Measurements from ENCODE around the gene EHBP1.

The EHBP1 gene

DNA sequence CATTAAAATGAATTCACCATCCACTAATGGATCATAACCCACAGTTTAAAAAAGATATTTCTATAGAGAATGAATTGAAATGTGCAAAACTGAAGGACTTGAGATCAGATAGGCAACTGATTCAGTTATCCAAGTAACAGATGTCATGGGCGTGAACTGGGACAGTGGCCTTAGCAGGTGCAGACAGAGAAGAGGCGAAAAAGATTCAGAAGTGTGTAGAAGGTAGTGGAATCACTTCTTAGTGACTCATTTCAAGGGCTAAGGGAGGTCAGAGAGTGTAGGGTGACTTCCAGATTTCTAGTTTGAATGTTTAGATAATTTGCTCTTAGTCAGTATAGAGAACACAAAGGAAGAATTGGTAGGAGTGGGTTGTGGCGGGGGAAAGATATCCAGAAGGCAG, 79.7 kb downstream of the EHBP1 start:
- DNase-seq (ENCODE audit: low read depth): no peak

DNA sequence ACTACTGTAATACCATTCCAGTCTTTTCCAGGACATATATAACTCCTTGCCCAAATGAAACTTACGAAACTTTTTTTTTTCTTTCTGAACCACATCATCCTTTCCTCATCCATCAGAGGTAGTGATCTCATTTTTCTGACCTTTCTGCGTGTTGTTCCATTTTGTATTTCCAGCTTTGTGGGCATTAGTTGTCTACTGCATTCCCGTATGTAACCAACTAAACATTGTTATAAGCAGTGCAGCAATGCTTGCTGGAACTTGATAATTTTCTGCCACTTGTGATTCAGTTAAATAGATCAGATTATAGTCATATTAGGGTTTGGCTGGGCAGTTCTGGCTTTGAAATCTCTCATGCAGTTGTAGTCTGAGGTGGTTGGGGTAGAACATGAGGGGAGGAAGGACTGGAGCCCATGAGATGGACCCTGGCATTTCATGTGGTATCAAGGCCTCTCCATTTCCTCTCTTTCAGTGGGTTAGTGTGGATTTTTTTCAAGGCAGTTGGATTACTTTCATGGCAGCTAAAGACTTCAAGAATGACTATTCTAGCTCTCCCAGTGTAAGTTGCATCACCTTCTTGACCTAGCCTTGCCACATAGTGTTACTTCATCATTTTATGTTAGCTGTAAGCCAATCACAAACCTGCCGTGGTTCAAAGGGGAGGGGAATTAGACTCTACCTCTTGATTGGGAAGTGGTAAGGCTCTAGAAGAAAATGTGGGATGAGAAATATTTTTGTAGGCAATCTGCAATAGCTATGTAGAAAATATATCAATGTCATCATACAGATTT, 80.5 kb downstream of the EHBP1 start:
- DNase-seq (ENCODE audit: low read depth): no peak

DNA sequence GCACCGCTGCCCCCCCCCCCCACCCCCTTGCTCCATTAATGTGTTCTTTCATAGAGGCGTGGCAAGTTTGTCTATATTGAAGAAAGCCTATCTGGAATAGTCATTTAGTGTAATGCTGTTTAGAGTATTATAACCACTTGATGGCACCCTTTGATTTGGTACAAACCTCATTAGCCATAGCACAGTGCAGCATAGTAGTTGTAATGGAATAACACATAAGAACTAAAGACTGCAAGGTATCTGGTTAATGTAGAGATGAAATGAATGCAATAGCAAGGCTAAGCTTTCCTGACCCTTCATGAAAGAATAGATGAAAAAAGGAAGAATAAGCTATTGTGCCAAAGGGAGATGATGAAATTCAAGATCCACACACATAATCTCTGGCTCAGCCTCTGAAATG, 81.9 kb downstream of the EHBP1 start:
- DNase-seq (ENCODE audit: low read depth): no peak

DNA sequence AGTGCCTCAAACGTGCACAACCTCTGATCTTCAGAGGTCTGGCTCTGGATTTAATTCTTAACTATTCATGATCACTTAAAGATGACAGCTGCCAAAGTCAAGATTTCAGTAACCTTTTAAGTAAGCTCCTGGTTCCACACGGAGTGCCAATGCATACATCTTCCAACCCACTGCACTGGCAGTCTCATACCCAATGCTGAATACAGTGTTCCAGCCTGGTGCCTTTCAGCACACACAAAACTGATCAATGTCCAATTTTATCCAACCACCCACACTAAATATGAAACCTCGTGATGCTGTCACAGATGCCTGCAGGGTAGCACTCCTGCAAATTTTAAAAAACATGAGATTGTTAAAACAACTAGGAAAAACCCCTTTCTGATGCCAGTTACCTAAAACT, 84.0 kb downstream of the EHBP1 start:
- DNase-seq (ENCODE audit: low read depth): no peak

DNA sequence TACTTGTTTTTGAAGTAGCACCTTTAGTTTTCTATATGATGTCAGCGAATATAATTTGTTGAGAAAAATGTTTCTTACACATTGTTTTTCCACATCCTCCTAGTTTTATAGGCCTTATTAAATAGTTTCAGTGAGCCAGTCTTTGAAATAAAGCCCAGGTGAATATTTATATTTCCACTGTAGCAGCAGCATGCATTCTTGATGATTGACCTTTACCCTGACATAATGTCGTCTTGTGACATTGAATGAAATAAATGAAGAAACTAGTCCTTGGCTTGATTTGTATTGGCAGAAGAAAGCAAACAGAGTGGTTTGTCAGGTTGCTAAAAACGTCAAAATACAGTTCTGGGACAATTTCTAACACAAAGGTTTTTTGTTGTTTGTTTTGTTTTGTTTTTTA, 84.4 kb downstream of the EHBP1 start:
- no peak for DNase-seq (ENCODE audit: low read depth)

DNA sequence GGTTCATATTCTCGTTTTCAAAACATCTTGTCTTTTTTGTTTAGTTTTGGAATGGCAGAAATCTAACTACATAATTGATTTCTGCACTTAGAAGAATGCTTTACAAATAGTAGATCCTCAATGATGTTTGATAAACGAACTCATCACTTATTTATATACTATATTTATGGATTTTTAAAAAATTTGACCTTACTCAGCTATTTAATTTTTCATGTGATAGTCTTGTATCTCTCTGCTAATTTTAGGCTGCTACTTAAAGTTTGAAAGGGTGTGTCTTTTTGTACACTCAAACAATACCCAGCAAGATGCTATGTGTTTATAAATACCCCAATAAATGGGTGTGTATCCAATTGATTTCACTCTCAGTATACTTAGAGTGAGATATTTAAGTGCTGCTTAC, 86.9 kb downstream of the EHBP1 start:
- no peak for DNase-seq (ENCODE audit: low read depth)

DNA sequence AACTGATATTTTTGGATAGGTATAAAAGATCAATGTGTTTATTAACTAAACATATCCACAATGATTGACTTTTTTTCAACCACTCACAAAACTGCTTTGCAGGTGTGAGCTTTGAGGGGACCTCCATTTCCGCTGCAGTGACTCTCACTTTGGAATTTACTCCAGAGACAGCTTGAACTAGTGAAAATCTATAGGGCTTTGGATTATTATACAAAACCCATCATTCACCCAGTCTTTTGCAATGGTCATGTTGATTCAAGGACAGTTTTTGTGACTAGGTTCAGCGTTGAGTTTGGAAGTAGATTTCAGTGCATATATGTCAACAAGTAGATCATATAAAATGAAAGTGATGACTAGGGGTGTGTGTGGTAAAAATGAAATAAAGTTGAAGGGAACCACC, 87.7 kb downstream of the EHBP1 start:
- DNase-seq (ENCODE audit: low read depth): no peak

DNA sequence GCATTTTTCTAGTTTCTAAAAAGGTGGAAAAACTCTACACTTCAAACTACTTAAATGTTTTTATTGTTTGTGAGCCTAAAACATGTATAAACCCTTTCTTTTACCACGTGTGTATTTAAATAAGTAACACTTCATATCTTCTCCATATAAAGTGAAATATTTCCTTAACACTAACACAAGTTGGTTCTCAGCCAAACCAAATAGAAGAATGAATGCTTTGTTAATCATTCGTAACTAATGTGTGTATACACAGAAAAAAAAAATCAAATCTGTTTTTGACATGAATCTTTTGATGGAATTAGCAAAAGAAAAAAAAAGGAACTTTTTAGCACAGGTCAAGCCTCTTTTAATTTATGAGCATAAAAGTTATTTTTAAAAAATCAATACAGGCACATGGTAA, 89.3 kb downstream of the EHBP1 start:
- no peak for DNase-seq (ENCODE audit: low read depth)

DNA sequence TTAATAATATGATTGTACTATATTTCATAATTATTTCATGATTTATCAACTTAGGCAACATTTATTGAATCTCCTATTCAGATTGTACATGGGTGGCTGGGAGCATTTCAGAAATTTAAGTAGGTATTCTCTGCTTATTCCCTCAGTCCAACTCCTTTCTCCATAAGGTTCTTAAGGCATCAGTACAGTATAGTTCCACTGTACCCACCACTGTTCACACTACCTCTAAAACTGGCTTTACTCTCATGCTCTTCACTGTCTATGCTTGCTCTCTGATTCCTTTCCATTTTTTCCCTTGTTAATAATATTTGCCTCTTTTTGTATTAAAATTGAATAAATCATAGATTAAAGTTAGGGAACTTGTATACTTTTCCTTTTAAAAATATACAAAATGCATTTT, 89.8 kb downstream of the EHBP1 start:
- no peak for DNase-seq (ENCODE audit: low read depth)

DNA sequence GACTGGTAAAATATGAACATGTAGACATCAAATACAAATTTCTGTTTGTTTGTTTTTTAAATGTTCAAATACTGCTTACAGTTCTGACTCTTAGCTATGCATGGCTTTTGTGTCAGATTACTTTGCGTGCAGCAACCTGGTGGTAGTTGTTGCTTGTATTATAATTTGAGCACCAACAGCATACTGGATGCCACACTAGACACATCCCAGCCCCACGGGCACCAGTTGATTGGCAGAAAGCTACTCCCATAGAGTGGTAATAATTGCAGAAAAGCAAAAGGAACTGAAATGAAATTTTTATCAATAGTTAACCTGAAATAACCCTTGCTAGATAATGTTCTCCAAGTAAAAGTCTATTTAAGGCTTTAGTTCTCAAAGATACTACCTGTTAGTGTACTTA, 91.6 kb downstream of the EHBP1 start:
- no peak for DNase-seq (ENCODE audit: low read depth)

DNA sequence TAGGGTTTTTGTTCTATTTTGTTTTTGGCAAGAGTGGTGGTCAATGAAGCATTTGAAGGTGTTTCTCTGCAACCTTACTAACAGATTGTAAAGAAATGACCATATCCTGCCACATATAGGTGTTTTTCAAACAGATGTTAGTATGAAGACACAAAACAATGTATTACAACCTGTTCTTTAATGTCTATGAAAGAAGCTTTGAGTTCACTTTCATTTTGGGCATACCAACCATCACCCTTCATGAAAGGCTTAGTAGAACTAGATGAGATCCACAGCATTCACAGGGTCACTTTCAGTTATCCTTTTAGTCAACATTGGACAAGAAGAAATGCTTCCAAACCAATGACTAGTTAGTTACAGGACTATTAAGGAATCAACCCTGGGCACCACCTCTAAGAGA, 95.1 kb downstream of the EHBP1 start:
- DNase-seq (ENCODE audit: low read depth): no peak

DNA sequence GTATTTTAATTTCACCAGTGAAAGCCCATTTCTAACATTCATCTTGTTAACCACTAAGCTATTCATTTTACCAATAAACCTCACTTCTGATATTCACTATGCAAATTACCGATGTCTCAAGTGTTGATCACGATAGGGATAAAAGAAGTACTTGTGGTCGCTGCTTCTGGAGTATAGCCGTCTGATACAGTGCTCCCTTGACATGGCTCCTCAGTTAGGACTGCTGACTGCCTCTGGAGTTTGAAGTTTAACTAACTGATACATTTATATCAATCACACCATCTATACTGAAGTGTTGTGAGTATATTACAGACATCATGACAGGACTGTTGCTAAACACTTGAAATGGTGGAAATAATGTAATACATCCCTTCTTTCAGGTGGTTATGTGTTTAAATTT, 95.6 kb downstream of the EHBP1 start:
- no peak for DNase-seq (ENCODE audit: low read depth)

DNA sequence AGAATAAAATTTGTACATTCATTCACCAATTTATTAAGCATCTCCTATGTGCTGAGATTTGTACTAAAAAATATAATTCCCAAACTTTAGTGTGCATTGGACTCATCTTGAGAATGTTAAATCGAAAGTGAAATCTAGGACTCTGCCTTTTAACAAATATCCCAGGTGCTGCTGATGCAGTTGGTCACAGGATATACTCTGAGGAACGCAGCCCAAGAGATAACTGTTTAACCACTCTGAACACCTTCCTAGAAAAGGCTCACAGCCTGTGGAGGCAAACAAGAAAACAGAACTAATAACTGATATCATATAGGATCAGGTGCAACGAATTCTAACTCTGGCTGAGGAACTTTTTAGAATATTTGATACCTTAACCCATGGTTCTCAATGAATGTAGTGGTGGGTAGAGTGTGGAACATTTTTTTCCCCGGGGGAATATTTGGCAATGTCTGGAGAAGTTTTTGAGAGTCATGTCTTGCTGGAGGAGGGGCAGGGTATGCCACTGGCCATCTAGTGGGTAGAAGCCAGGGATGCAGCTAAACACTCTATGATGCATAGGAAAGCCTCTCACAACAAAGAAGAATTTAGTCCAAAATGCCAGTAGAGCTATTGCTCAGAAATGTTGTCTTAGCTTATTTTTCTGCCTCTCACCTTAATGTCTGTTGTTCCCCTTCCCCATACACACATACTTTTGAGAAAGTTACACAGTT, 96.5 kb downstream of the EHBP1 start:
- no peak for DNase-seq (ENCODE audit: low read depth)

DNA sequence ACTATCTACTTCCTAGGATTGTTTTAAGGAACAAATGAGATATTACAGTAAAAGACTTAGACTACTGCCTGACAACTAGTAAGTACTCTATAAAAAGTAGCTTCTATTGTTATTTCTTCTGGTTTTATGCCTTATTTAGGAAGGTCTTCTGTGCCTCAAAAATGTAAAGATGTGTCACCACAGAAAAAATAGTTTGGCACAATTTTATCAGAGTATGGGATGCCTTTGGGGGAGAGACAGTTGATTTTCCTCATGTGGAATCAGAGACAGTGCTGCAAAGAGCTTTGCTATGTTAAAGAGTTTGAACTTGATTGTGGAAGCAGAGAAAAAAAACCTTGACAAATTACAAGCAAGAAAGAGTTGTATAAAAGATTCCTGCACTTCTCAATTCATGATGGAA, 98.4 kb downstream of the EHBP1 start:
- no peak for DNase-seq (ENCODE audit: low read depth)

DNA sequence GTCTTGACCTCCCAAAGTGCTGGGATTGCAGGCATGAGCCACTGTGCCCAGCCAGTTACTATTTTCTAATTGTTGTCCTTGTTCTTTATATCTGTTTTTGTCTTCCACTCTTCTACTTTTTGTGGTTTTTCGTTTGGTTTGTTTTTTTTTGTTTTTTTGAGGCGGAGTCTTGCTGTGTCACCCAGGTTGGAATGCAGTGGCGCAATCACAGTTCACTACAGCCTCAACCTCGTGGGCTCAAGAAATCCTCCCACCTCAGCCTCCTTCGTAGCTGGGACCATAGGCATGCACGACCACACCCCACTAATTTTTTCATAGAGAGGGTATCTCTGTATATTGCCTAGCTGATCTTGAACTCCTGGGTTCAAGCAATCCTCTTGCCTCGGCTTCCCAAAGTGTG, 100.7 kb downstream of the EHBP1 start:
- no peak for DNase-seq (ENCODE audit: low read depth)

DNA sequence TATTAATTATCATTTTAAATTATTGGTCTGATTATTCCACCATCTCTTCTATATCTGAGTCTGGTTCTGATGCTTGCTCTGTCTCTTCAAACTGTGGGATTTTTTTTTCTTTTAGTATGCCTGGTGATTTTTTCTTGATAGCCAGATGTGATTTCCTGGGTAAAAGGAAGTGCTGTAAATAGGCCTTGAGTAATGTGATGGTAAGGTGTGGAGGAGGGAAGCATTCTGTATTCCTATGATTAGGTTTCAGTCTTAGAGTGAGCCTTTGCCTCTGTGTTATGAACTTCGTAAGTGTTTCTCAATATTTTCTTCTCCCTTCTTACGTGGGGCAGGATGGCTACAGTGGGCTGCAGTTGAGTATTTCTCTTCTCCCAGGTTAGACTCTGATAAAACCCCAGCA, 103.0 kb downstream of the EHBP1 start:
- no peak for DNase-seq (ENCODE audit: low read depth)

DNA sequence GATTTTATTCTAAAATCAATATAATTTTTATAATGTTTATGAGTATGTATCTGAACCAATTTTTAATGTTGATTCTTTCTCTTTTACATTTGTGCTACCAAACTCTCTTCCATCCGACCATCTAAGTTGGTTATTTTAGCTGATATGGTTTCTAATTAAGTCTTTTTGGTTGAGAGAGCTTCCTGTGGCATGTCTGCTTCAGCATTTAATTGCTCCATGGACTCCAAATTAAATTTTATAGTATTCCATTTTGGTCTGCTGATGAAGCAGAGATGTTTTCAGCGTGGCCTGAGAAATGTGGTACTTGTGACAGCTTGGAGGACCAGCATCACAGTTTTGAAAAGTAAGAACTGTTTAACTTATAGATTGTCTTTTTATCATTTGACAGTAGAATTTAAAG, 105.6 kb downstream of the EHBP1 start:
- no peak for DNase-seq (ENCODE audit: low read depth)

DNA sequence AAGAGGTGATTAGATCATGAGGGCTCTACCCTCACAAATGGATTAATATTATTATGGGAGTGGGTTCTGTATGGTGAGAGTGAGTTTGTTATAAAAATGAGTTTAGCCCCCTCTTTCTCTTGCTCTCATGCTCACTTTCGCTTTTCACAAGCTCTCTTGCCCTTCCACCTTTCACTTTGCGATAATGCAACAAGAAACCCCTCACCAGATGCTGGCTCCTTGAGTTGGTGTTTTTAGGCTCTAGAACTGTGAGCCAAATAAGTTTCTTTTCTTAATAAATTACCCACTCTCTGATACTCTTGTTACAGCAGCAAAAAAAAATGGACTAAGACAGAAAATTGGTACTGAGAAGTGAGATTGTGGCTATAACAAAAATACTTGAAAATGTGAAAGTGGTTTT, 106.5 kb downstream of the EHBP1 start:
- DNase-seq (ENCODE audit: low read depth): no peak

DNA sequence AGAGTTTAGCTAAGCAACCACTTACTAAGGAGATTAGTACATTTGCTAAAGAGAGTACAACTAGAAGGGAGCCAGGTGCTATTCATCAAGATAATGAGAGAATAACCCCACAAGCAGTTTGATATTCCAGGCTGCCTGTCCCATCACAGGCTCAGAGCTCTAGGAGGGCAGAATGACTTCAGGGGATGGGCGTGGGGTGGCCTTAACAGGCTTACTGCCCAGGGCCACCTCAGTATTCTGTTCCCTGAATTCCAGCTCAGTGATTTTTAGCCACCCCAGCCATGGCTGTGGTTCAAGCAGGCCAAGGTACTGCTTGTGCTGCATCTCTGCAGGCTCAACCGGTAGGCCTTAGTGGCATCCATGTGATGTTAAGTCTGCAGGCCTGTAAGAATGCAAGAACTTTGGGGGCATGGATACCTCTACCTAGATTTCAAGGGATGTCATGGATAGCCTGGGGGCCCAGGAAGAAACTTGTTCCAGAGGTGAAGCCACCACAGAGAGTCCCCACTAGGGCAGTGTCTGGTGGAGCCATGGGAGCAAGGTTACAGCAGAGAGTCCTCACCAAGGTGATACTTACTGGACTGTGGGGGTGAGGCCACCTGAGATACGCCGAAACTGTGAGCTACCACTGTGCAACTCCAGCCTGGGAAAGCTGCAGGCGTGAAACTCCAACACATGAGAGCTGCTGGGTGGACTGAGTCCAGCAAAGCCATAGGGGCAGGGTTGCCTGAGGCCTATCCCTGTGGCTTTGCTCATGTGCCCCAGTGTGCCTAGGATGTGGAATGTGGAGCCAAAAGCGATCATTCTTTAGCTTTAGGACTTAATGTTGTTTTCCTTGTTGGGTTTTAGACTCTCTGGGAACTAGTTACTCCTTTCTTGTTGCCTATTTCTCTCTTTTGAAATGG, 107.7 kb downstream of the EHBP1 start:
- DNase-seq (ENCODE audit: low read depth): no peak

DNA sequence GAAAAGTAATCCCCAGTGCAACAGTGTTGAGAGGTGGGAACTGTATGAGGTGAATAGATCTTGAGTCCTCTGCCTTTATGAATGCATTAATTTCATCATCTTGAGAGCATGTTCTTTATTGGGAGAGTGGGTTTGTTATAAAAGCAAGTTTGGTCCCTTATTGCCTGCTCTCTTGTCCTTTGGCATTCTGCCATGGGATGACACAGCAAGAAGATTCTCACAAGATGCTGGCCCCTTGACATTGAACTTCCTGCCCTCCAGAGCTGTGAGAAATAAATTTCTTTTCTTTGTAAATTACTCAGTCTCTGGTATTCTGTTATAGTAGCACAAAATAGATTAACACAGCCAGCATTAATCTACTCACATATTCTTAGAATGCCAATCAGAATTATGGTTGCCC, 108.6 kb downstream of the EHBP1 start:
- DNase-seq (ENCODE audit: low read depth): peak; percentile 54

DNA sequence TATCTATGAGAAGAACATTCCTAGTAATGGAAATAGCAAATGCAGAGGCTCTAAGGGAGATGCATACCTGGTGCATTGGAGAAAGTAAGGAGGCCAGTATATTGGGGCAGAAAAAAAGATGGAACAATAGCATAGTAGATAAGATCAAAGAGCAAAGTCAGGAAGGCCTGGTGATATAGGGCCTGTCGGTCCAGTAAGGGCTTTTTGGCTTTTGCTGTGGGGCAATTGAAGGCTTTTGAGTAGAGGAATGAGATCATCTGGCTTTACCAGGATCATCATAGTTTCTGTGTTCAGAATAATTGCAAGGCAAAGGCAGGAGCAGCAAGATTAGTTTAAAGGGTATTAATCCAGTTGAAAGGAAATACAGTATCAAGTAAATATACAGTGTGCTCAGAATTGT, 111.8 kb downstream of the EHBP1 start:
- DNase-seq (ENCODE audit: low read depth): no peak

DNA sequence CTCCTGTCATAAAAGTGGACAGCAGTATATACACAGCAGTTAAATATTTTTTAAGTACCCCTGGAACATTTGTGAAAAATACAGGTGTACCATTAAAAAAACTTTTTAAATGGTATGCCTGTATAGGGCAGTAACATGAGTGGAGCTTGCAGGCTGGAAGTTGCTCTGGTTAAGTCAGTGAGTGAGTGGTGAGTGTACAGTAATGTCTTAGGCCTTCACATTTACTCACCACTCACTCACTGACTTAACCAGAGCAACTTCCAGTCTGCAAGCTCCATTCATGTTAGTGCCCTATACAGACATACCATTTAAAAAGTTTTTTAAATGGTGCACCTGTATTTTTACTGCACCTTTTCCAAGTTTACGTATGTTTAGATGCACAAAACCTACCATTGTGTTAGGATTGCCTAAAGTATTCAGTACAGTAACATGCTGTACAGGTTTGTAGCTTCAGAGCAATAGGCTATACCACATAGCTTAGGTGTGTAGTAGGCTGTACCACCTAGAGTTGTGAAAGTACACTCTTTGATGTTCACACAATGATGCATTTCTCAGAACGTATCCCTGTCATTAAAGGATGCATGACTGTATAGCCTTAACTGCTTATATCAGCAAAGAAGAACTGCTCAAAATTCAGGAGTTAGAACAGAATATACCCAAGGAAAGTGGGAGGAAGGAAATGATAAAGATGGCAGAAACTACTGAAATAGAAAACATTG, 112.6 kb downstream of the EHBP1 start:
- DNase-seq (ENCODE audit: low read depth): no peak
